OCI-LY1 (cell line): ENCODE measurements around the gene GATA6.

ENCODE experiments used
- H2AFZ ChIP-seq: fragments of 200-600 bp; sonication (generic), shearing (Covaris generic); 2 replicates; pipeline ENCODE4 v1.6.0; 2014; ENCODE audit warnings: antibody characterized with exemption, mild to moderate bottlenecking, low read length
- H3F3A ChIP-seq: fragments of 200-600 bp; sonication (generic), shearing (Covaris generic); 2 replicates; pipeline ENCODE4 v1.6.0; 2014; ENCODE audit warnings: mild to moderate bottlenecking, antibody characterized with exemption, low read length, moderate library complexity; ENCODE audit not compliant: insufficient read depth
- H3K27ac ChIP-seq: fragments of 200-600 bp; sonication (generic); 2 replicates; pipeline ENCODE4 v1.5.1; 2014; ENCODE audit warnings: low read length, mixed run types, mild to moderate bottlenecking, low read depth; ENCODE audit not compliant: poor library complexity, severe bottlenecking
- H3K27me3 ChIP-seq: fragments of 200-600 bp; sonication (generic); 2 replicates; pipeline ENCODE4 v1.6.0; 2014; ENCODE audit warnings: antibody characterized with exemption, mild to moderate bottlenecking, low read length, moderate library complexity; ENCODE audit not compliant: insufficient read depth
- H3K36me3 ChIP-seq: fragments of 200-600 bp; sonication (generic); 2 replicates; pipeline ENCODE4 v1.6.1; 2014; ENCODE audit warnings: mild to moderate bottlenecking, antibody characterized with exemption, low read length, moderate library complexity, mixed read lengths; ENCODE audit not compliant: insufficient read depth
- H3K4me1 ChIP-seq: fragments of 200-600 bp; sonication (generic); 2 replicates; pipeline ENCODE4 v1.5.1; 2014; ENCODE audit warnings: mild to moderate bottlenecking, low read length, moderate library complexity; ENCODE audit not compliant: insufficient read depth, severe bottlenecking
- H3K4me2 ChIP-seq: fragments of 200-600 bp; sonication (generic), shearing (Covaris generic); 2 replicates; pipeline ENCODE4 v1.6.1; 2014; ENCODE audit warnings: low read length
- H3K4me3 ChIP-seq: fragments of 200-600 bp; sonication (generic); 2 replicates; pipeline ENCODE4 v1.5.1; 2014; ENCODE audit warnings: low read length, low read depth, mild to moderate bottlenecking, mixed read lengths; ENCODE audit not compliant: poor library complexity, severe bottlenecking
- H3K79me2 ChIP-seq: fragments of 200-600 bp; shearing (Covaris generic); 2 replicates; pipeline ENCODE4 v1.6.1; 2016; ENCODE audit warnings: mixed run types, low read length, mixed read lengths; ENCODE audit not compliant: insufficient read depth
- H3K9ac ChIP-seq: fragments of 200-600 bp; sonication (generic), shearing (Covaris generic); 2 replicates; pipeline ENCODE4 v1.6.1; 2014; ENCODE audit warnings: mild to moderate bottlenecking, low read length, mixed read lengths
- H3K9me2 ChIP-seq: fragments of 200-600 bp; sonication (generic), shearing (Covaris generic); 2 replicates; pipeline ENCODE4 v1.6.1; 2014; ENCODE audit warnings: low read depth, mild to moderate bottlenecking, low read length, mixed read lengths
- H3K9me3 ChIP-seq: fragments of 200-600 bp; shearing (Covaris generic); 2 replicates; pipeline ENCODE4 v1.6.1; 2014; ENCODE audit warnings: low read length, mixed read lengths
- H4K20me1 ChIP-seq: fragments of 200-600 bp; sonication (generic), shearing (Covaris generic); 2 replicates; pipeline ENCODE4 v1.6.0; 2016; ENCODE audit warnings: mild to moderate bottlenecking, low read length; ENCODE audit not compliant: insufficient read depth
- CTCF ChIP-seq: fragments of 200-600 bp; sonication (generic), shearing (Covaris generic); IDR thresholded peaks from 2 replicates; pipeline ENCODE4 v1.5.1; 2017; ENCODE audit warnings: mild to moderate bottlenecking, antibody characterized with exemption, low read length, moderate library complexity, mixed read lengths
- EZH2 ChIP-seq: fragments of 200-600 bp; sonication (generic), shearing (Covaris generic); IDR thresholded peaks from 2 replicates; pipeline ENCODE4 v1.8.0; 2017; ENCODE audit warnings: borderline replicate concordance, mixed run types, mild to moderate bottlenecking, antibody characterized with exemption, low read length, moderate library complexity, mixed read lengths

GATA6 gene

GRCh38 chr18:22173928-22174301 lies 4.5 kb downstream of the GATA6 start:
- H3K27me3 ChIP-seq, result no peaks in the 10 kb centered on the region

GRCh38 chr18:22174341-22175145 lies 5.2 kb downstream of the GATA6 start:
- H3F3A ChIP-seq, result no peaks in the 10 kb centered on the region
- H3K27me3 ChIP-seq, result no peaks in the 10 kb centered on the region
- no peaks in the 10 kb centered on the region for H4K20me1 ChIP-seq
- H3K4me3 ChIP-seq, result no peak overlapping the region
- no peaks in the 10 kb centered on the region for H3K4me1 ChIP-seq
- no peak for TF ChIP-seq CTCF
- no peak for TF ChIP-seq EZH2
- H3K79me2 ChIP-seq, result no peaks in the 10 kb centered on the region
- H3K9me2 ChIP-seq, result no peaks in the 10 kb centered on the region
- no peak overlapping the region for H3K4me2 ChIP-seq
- no peak overlapping the region for H3K27ac ChIP-seq
- H3K9me3 ChIP-seq, result no peaks in the 10 kb centered on the region
- no peaks in the 10 kb centered on the region for H3K36me3 ChIP-seq
- H3K9ac ChIP-seq, result no peak overlapping the region
- no peak overlapping the region for H2AFZ ChIP-seq

More at GRCh38 chr18:22173928-22174301, 4.5 kb downstream of the GATA6 start:
- no peak overlapping the region for H3K9ac ChIP-seq
- no peaks in the 10 kb centered on the region for H3K36me3 ChIP-seq
- H3F3A ChIP-seq, result no peaks in the 10 kb centered on the region
- H3K4me2 ChIP-seq, result no peak overlapping the region
- no peaks in the 10 kb centered on the region for H3K9me3 ChIP-seq
- TF ChIP-seq CTCF (no peak), EZH2 (no peak)
- no peak overlapping the region for H2AFZ ChIP-seq
- no peak overlapping the region for H3K27ac ChIP-seq
- H3K9me2 ChIP-seq, result no peaks in the 10 kb centered on the region
- no peaks in the 10 kb centered on the region for H3K4me1 ChIP-seq
- H3K4me3 ChIP-seq, result no peak overlapping the region
- H4K20me1 ChIP-seq, result no peaks in the 10 kb centered on the region
- H3K79me2 ChIP-seq, result no peaks in the 10 kb centered on the region

- Histone ChIP-seq H3K27ac (no peak overlapping the region), H3K36me3 (no peaks in the 10 kb centered on the region), H3K9me3 (no peaks in the 10 kb centered on the region), H3F3A (no peaks in the 10 kb centered on the region), H2AFZ (no peak overlapping the region), H3K4me3 (no peak overlapping the region), H3K4me2 (no peak overlapping the region), H3K27me3 (no peaks in the 10 kb centered on the region), H3K79me2 (no peaks in the 10 kb centered on the region), H3K9ac (no peak overlapping the region), H3K4me1 (no peaks in the 10 kb centered on the region), H4K20me1 (no peaks in the 10 kb centered on the region), H3K9me2 (no peaks in the 10 kb centered on the region)
- TF ChIP-seq EZH2 (no peak), CTCF (no peak)
Observed at GRCh38 chr18:22175346-22175745, 6.0 kb downstream of the GATA6 start.
